Measurements from ENCODE around the gene MYO15B.
A peak's percentile ranks its signal among the peaks of the same experiment; 100 is the strongest.

Gene MYO15B

DNA sequence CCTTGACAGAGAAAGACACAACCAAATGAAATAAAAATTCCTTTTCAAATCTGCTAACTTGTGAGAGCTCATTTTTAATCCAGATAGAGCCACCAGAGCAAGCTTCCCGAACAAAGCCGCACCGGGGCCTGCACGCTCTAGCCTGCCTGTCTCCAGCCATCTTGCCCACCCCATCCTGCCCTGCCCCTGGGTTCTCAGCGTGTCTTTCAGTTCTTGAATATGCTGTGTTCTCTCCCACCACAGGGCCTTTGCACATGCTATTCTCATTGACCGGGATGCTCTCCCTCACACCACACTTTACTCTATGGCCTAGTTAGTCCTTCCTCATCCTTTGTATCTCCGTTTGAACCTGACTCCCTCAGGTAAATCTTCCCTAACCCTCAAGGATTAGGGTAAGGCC is 60.3 kb downstream of the MYO15B start:
- Histone ChIP-seq H3K9ac (ENCODE audit: low read length) (no peak overlapping the region), H3K36me3 (ENCODE audit: insufficient read depth, low read length) (peaks cover 46% of the 10 kb centered on the region; the same call in 1 of the 2 replicates)

GRCh38 chr17:75649687-75650086 is 62.1 kb downstream of the MYO15B start:
- Histone ChIP-seq H3F3A (ENCODE audit: insufficient read depth, low read length) (no peaks in the 10 kb centered on the region), H3K4me2 (ENCODE audit: low read length) (no peak overlapping the region), H3K79me2 (ENCODE audit: insufficient read depth, low read length) (no peaks in the 10 kb centered on the region), H3K9ac (ENCODE audit: low read length) (no peak overlapping the region), H3K4me1 (ENCODE audit: insufficient read depth, low read length, severe bottlenecking) (peaks cover 10% of the 10 kb centered on the region), H3K36me3 (ENCODE audit: insufficient read depth, low read length) (peaks cover 49% of the 10 kb centered on the region; the same call in 1 of the 2 replicates), H3K9me2 (ENCODE audit: low read depth, low read length) (no peaks in the 10 kb centered on the region), H3K9me3 (ENCODE audit: low read length) (no peaks in the 10 kb centered on the region), H3K4me3 (ENCODE audit: low read depth, low read length, poor library complexity, severe bottlenecking) (no peak overlapping the region), H3K27ac (ENCODE audit: low read depth, low read length, poor library complexity, severe bottlenecking) (peak overlapping the region; percentile 30), H2AFZ (ENCODE audit: low read length) (no peak overlapping the region), H3K27me3 (ENCODE audit: insufficient read depth, low read length) (no peaks in the 10 kb centered on the region), H4K20me1 (ENCODE audit: insufficient read depth, low read length) (no peaks in the 10 kb centered on the region)
- TF ChIP-seq CTCF (IDR thresholded peaks at IDR 0.05; ENCODE audit: low read length) (no peak), EZH2 (IDR thresholded peaks at IDR 0.05; ENCODE audit: borderline replicate concordance, low read length) (no peak)

More for the DNA sequence above, 60.3 kb downstream of the MYO15B start:
- peaks cover 10% of the 10 kb centered on the region for H3K4me1 ChIP-seq (ENCODE audit: insufficient read depth, low read length, severe bottlenecking)
- H3K9me2 ChIP-seq (ENCODE audit: low read depth, low read length) = no peaks in the 10 kb centered on the region
- TF ChIP-seq EZH2 (IDR thresholded peaks at IDR 0.05; ENCODE audit: borderline replicate concordance, low read length) (no peak), CTCF (IDR thresholded peaks at IDR 0.05; ENCODE audit: low read length) (no peak)
- H3K4me3 ChIP-seq (ENCODE audit: low read depth, low read length, poor library complexity, severe bottlenecking) = no peak overlapping the region
- H3F3A ChIP-seq (ENCODE audit: insufficient read depth, low read length) = no peaks in the 10 kb centered on the region
- H3K4me2 ChIP-seq (ENCODE audit: low read length) = no peak overlapping the region
- H3K9me3 ChIP-seq (ENCODE audit: low read length) = no peaks in the 10 kb centered on the region
- no peak overlapping the region for H2AFZ ChIP-seq (ENCODE audit: low read length)
- no peak overlapping the region for H3K27ac ChIP-seq (ENCODE audit: low read depth, low read length, poor library complexity, severe bottlenecking)
- no peaks in the 10 kb centered on the region for H3K79me2 ChIP-seq (ENCODE audit: insufficient read depth, low read length)
- H4K20me1 ChIP-seq (ENCODE audit: insufficient read depth, low read length) = no peaks in the 10 kb centered on the region
- H3K27me3 ChIP-seq (ENCODE audit: insufficient read depth, low read length) = no peaks in the 10 kb centered on the region

- no peak overlapping the region for H2AFZ ChIP-seq (ENCODE audit: low read length)
- TF ChIP-seq EZH2 (IDR thresholded peaks at IDR 0.05; ENCODE audit: borderline replicate concordance, low read length) (no peak), CTCF (IDR thresholded peaks at IDR 0.05; ENCODE audit: low read length) (no peak)
- no peaks in the 10 kb centered on the region for H4K20me1 ChIP-seq (ENCODE audit: insufficient read depth, low read length)
- no peaks in the 10 kb centered on the region for H3K27me3 ChIP-seq (ENCODE audit: insufficient read depth, low read length)
- H3K27ac ChIP-seq (ENCODE audit: low read depth, low read length, poor library complexity, severe bottlenecking) = no peak overlapping the region
- no peak overlapping the region for H3K9ac ChIP-seq (ENCODE audit: low read length)
- H3K36me3 ChIP-seq (ENCODE audit: insufficient read depth, low read length) = peaks cover 49% of the 10 kb centered on the region; the same call in 1 of the 2 replicates
- no peaks in the 10 kb centered on the region for H3K9me2 ChIP-seq (ENCODE audit: low read depth, low read length)
- no peaks in the 10 kb centered on the region for H3K9me3 ChIP-seq (ENCODE audit: low read length)
- H3K4me1 ChIP-seq (ENCODE audit: insufficient read depth, low read length, severe bottlenecking) = peaks cover 10% of the 10 kb centered on the region
- H3K4me2 ChIP-seq (ENCODE audit: low read length) = no peak overlapping the region
- no peaks in the 10 kb centered on the region for H3F3A ChIP-seq (ENCODE audit: insufficient read depth, low read length)
- H3K4me3 ChIP-seq (ENCODE audit: low read depth, low read length, poor library complexity, severe bottlenecking) = no peak overlapping the region
- no peaks in the 10 kb centered on the region for H3K79me2 ChIP-seq (ENCODE audit: insufficient read depth, low read length)
Measured at GRCh38 chr17:75650874-75651273, 63.3 kb downstream of the MYO15B start.
